Karpas-422 (cell line): Measurements from ENCODE around the gene TLR6. TPM values are rescaled to one million over a fixed set of nuclear protein-coding genes. Genes with fewer than 3 reads are reported as not detected.

Experiments
- DNase-seq: peaks from one replicate; pipeline ENCODE4 v3.0.0-alpha.2; 2015
- H2AFZ ChIP-seq: fragments of 200-600 bp; sonication (generic); 2 replicates; pipeline ENCODE4 v1.6.1; 2014; ENCODE audit warnings: antibody characterized with exemption, low read length, mixed read lengths
- H3K27ac ChIP-seq: fragments of 200-600 bp; sonication (generic); 2 replicates; pipeline ENCODE4 v1.5.1; 2014; ENCODE audit warnings: mild to moderate bottlenecking, low read length, moderate library complexity
- H3K27me3 ChIP-seq: fragments of 200-600 bp; sonication (generic); 2 replicates; pipeline ENCODE4 v1.6.1; 2014; ENCODE audit warnings: low read length, mixed read lengths
- H3K36me3 ChIP-seq: fragments of 200-600 bp; sonication (generic); 2 replicates; pipeline ENCODE4 v1.6.1; 2014; ENCODE audit warnings: low read length, mixed read lengths; ENCODE audit not compliant: insufficient read depth
- H3K4me1 ChIP-seq: fragments of 200-600 bp; sonication (generic); 2 replicates; pipeline ENCODE4 v1.6.1; 2014; ENCODE audit warnings: mild to moderate bottlenecking, low read length, mixed read lengths
- H3K4me2 ChIP-seq: fragments of 200-600 bp; sonication (generic); 2 replicates; pipeline ENCODE4 v1.6.1; 2014; ENCODE audit warnings: low read length, low read depth, mild to moderate bottlenecking; ENCODE audit not compliant: poor library complexity, severe bottlenecking
- H3K4me3 ChIP-seq: fragments of 200-600 bp; sonication (generic); 2 replicates; pipeline ENCODE4 v1.5.1; 2014; ENCODE audit warnings: mild to moderate bottlenecking, antibody characterized with exemption, low read length, mixed read lengths
- H3K79me2 ChIP-seq: fragments of 200-600 bp; sonication (generic); 2 replicates; pipeline ENCODE4 v1.6.1; 2014; ENCODE audit warnings: mild to moderate bottlenecking, low read length, mixed read lengths
- H3K9ac ChIP-seq: fragments of 200-600 bp; sonication (generic); 2 replicates; pipeline ENCODE4 v1.6.0; 2014; ENCODE audit warnings: low read length
- H3K9me2 ChIP-seq: fragments of 200-600 bp; sonication (generic), shearing (Covaris generic); replicated peaks from 2 replicates; pipeline ENCODE4 v1.6.0; 2014; ENCODE audit warnings: mild to moderate bottlenecking, low read length, moderate library complexity; ENCODE audit not compliant: insufficient read depth
- H3K9me3 ChIP-seq: fragments of 300-700, 200-600 bp; sonication (generic); 2 replicates; pipeline ENCODE4 v1.6.1; 2014; ENCODE audit warnings: low read length, mixed read lengths
- H4K20me1 ChIP-seq: fragments of 200-600 bp; sonication (generic); 2 replicates; pipeline ENCODE4 v1.6.1; 2014; ENCODE audit warnings: mild to moderate bottlenecking, antibody characterized with exemption, low read length, low read depth; ENCODE audit not compliant: insufficient read depth
- total RNA-seq: library from RNA; depleted of rRNA; stranded (reverse); fragments of >200 nt; shearing (Covaris generic); gene quantifications from 2 replicates; pipeline ENCODE4 v1.2.3, GENCODE V29; 2014; ENCODE audit warnings: low replicate concordance

The TLR6 gene
- total RNA-seq, 1 experiment from 2014 or later: 39.9 TPM

- H3K4me2 ChIP-seq: no peak overlapping the region
- H4K20me1 ChIP-seq: no peaks in the 10 kb centered on the region
- H3K4me3 ChIP-seq: no peak overlapping the region
- DNase-seq: no peak
- no peaks in the 10 kb centered on the region for H3K27me3 ChIP-seq
- no peaks in the 10 kb centered on the region for H3K9me2 ChIP-seq
- H2AFZ ChIP-seq: no peak overlapping the region
- H3K79me2 ChIP-seq: peaks cover 21% of the 10 kb centered on the region
- peaks cover 10% of the 10 kb centered on the region for H3K36me3 ChIP-seq
- no peak overlapping the region for H3K9ac ChIP-seq
- H3K4me1 ChIP-seq: peaks cover 21% of the 10 kb centered on the region
- no peaks in the 10 kb centered on the region for H3K9me3 ChIP-seq
- H3K27ac ChIP-seq: no peak overlapping the region
These were observed 32.9 kb downstream of the TLR6 start for GRCh38 chr4:38823766-38824165.

- no peak for DNase-seq
- H3K4me3 ChIP-seq: no peak overlapping the region
- H4K20me1 ChIP-seq: no peaks in the 10 kb centered on the region
- H3K9me2 ChIP-seq: no peaks in the 10 kb centered on the region
- no peaks in the 10 kb centered on the region for H3K9me3 ChIP-seq
- no peak overlapping the region for H2AFZ ChIP-seq
- peaks cover 13% of the 10 kb centered on the region for H3K79me2 ChIP-seq
- H3K27me3 ChIP-seq: no peaks in the 10 kb centered on the region
- H3K36me3 ChIP-seq: peaks cover 7% of the 10 kb centered on the region; the same call in 1 of the 2 replicates
- H3K27ac ChIP-seq: no peak overlapping the region
- no peak overlapping the region for H3K9ac ChIP-seq
- H3K4me1 ChIP-seq: peaks cover 30% of the 10 kb centered on the region
- no peak overlapping the region for H3K4me2 ChIP-seq
These were observed 33.8 kb downstream of the TLR6 start for GRCh38 chr4:38822748-38823303.

- no peaks in the 10 kb centered on the region for H3K9me3 ChIP-seq
- no peak overlapping the region for H3K9ac ChIP-seq
- no peaks in the 10 kb centered on the region for H3K9me2 ChIP-seq
- no peaks in the 10 kb centered on the region for H3K27me3 ChIP-seq
- H2AFZ ChIP-seq: no peak overlapping the region
- no peak overlapping the region for H3K27ac ChIP-seq
- DNase-seq: no peak
- H3K79me2 ChIP-seq: peaks cover 9% of the 10 kb centered on the region
- H3K4me3 ChIP-seq: no peak overlapping the region
- H3K4me2 ChIP-seq: no peak overlapping the region
- H4K20me1 ChIP-seq: no peaks in the 10 kb centered on the region
- peaks cover 38% of the 10 kb centered on the region for H3K4me1 ChIP-seq
- peaks cover 7% of the 10 kb centered on the region; the same call in 1 of the 2 replicates for H3K36me3 ChIP-seq
These were observed 34.9 kb downstream of the TLR6 start for GRCh38 chr4:38821739-38822138.

GRCh38 chr4:38820329-38821061 is 36.1 kb downstream of the TLR6 start:
- H3K79me2 ChIP-seq: no peaks in the 10 kb centered on the region
- no peak overlapping the region for H2AFZ ChIP-seq
- H3K36me3 ChIP-seq: no peaks in the 10 kb centered on the region; the same call in 1 of the 2 replicates
- no peak for DNase-seq
- no peaks in the 10 kb centered on the region for H3K9me3 ChIP-seq
- peaks cover 50% of the 10 kb centered on the region for H3K4me1 ChIP-seq
- no peak overlapping the region for H3K9ac ChIP-seq
- H3K27ac ChIP-seq: peak overlapping the region; percentile 71; the same call in 1 of the 2 replicates
- H4K20me1 ChIP-seq: no peaks in the 10 kb centered on the region
- no peak overlapping the region for H3K4me3 ChIP-seq
- H3K27me3 ChIP-seq: no peaks in the 10 kb centered on the region
- no peaks in the 10 kb centered on the region for H3K9me2 ChIP-seq
- no peak overlapping the region for H3K4me2 ChIP-seq

DNA sequence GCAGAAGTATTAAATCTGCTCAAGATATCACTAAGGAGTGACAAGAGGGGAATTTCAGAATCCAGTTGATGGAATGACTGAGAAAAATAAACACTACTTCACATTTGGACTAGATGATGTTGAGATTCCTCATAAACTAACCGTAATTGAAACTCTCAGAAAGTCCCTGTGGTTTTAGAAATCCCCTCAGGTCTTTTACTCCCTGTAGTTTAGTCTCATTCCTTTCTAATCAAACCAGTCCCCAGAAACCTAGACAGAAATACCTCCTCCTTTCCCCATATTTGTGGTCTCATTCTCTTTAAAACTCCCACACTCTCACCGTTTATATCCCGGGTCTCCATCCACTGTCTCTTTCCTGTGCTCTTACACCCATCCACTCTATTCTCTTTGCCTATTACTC is 37.0 kb downstream of the TLR6 start:
- Histone ChIP-seq H3K79me2 (peaks cover 6% of the 10 kb centered on the region; the same call in 1 of the 2 replicates), H2AFZ (no peak overlapping the region), H3K36me3 (peaks cover 6% of the 10 kb centered on the region; the same call in 1 of the 2 replicates), H3K9me2 (no peaks in the 10 kb centered on the region), H3K4me1 (peaks cover 57% of the 10 kb centered on the region), H3K9me3 (peaks cover 7% of the 10 kb centered on the region; the same call in 1 of the 2 replicates), H3K27me3 (no peaks in the 10 kb centered on the region), H3K27ac (peak overlapping the region; percentile 71), H3K9ac (no peak overlapping the region), H3K4me3 (no peak overlapping the region), H3K4me2 (no peak overlapping the region), H4K20me1 (no peaks in the 10 kb centered on the region)
- no peak for DNase-seq

DNA sequence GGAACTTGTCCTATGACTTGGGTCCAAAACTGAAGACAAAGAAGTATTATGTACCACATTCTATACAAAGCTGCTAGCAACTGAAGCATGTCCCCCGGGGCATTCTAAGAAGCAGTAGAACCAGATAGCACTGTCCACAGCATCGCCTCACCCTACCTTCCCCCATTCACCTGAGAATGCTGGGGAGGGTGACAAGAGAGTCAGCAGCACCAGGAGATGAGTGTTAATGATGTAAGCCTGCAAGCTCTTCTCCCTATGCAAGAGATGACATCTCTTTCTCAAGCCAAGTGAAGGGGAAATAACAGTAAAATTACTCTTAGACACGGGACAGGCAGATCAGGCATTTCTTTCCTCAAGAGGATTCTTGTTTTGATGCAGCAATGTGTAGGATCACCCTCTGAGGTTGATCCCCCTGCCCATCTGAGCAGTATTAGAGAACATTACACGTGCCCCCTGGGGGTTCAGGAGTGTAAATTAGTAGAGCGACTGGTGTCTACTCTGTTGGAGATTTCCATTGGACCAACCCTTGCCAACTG is 38.1 kb downstream of the TLR6 start:
- peak overlapping the region; percentile 47 for H3K9ac ChIP-seq
- no peak for DNase-seq
- peak overlapping the region; percentile 44 for H3K4me2 ChIP-seq
- H3K4me1 ChIP-seq: peaks cover 57% of the 10 kb centered on the region
- H4K20me1 ChIP-seq: no peaks in the 10 kb centered on the region
- H3K4me3 ChIP-seq: peak overlapping the region; percentile 9; the same call in 1 of the 2 replicates
- H3K79me2 ChIP-seq: peaks cover 6% of the 10 kb centered on the region; the same call in 1 of the 2 replicates
- peaks cover 13% of the 10 kb centered on the region; the same call in 1 of the 2 replicates for H3K36me3 ChIP-seq
- no peak overlapping the region; the same call in 1 of the 2 replicates for H2AFZ ChIP-seq
- peak overlapping the region; percentile 71 for H3K27ac ChIP-seq
- no peaks in the 10 kb centered on the region for H3K9me2 ChIP-seq
- H3K27me3 ChIP-seq: no peaks in the 10 kb centered on the region
- peaks cover 7% of the 10 kb centered on the region; the same call in 1 of the 2 replicates for H3K9me3 ChIP-seq

- H3K27me3 ChIP-seq: no peaks in the 10 kb centered on the region
- H3K4me3 ChIP-seq: peak overlapping the region; percentile 56
- H3K79me2 ChIP-seq: peaks cover 6% of the 10 kb centered on the region; the same call in 1 of the 2 replicates
- H4K20me1 ChIP-seq: no peaks in the 10 kb centered on the region
- H2AFZ ChIP-seq: no peak overlapping the region
- no peaks in the 10 kb centered on the region for H3K9me2 ChIP-seq
- peaks cover 13% of the 10 kb centered on the region; the same call in 1 of the 2 replicates for H3K36me3 ChIP-seq
- peak; percentile 89 for DNase-seq
- peaks cover 7% of the 10 kb centered on the region; the same call in 1 of the 2 replicates for H3K9me3 ChIP-seq
- H3K27ac ChIP-seq: peak overlapping the region; percentile 93
- peak overlapping the region; percentile 68 for H3K4me2 ChIP-seq
- peak overlapping the region; percentile 63 for H3K9ac ChIP-seq
- peaks cover 57% of the 10 kb centered on the region for H3K4me1 ChIP-seq
These were observed 40.5 kb downstream of the TLR6 start for GRCh38 chr4:38815885-38816782.
